Eye (tissue), 1 donor: Measurements from ENCODE around the gene BLOC1S1.
A peak's percentile ranks its signal among the peaks of the same experiment; 100 is the strongest.

ENCODE experiments used
- DNase-seq: peaks from one replicate; pipeline ENCODE4 v3.0.0-alpha.2; 2015

Gene BLOC1S1

DNA sequence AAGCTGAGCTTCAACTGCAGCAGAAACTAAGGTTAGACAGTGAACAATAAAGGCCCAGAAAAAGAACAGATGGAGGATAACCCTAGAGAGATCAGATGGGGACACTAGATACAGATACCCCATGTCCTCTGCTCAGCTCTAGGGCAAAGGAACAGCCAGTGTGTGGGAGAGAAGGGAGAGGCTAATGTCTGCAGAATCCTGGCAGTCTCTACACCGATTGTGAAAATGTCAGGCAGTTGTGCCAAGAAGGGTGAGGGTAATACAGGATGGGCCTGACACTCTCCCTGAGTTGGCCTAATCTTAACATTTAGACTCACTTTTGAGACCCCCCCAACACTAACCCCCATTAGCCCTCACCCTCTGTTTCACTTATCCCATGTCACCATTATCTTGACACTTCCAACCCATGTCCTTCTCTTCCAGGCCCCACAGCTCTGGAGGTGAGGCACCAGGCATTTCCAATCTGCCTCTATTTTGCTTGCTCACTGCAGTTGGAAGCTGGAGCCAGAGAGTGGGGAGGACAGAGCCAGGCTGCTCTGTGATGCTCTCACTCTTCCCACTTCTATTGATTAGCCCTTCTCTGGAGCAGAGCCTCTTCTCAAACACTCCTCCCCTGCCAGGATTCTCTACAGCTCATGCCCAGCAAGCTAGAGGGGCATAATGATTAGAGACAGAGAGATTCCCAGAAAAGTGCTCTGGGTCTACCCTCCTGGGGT, 3.0 kb upstream of the BLOC1S1 start:
- DNase-seq, result no peak

DNA sequence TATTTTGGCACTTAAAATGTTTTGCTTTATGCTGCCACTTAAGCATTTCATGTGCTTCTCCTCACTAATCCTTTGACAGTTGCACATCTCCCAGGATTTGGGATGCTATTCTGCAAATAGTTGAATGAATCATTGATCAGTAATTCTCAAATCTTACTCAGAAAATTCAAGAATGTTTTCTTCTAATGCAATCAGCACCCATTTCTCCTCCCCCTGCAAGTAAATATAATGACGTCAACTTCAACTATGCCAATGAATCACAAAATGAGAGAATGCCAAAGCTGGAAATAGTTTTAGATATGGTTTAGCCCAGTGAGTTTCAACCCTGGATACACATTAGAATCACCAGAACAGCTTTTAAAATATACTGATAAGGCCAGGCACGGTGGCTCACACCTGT, 2.1 kb upstream of the BLOC1S1 start:
- DNase-seq, result no peak

DNA sequence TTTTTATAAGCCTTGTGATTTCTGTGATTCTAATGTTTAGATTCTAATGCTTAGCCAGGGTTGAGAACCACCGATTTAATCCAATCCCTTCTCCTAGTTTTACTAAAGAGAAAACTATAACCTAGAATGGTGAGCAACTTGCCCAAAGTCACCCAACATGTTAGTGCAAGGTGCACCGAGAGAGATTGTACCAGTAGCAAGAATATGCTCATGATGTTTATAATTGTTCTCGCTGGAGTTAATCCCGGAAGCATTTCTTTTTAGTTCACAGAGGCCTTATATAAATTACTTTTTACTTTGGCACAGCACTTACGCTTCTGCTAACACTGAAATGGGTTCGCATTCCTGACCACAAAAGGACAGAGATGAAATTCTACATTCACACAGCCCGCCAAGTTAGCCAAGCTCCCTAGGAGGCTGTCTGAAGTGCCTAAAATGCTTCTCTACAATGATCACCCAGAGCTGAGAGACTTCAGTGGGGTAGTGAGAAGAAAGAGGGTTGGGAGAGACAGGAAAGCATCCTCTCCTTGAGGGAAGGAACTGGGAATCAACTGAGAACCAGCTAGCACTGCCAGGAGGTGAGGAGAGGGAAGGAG, 579 bp upstream of the BLOC1S1 start:
- no peak for DNase-seq

DNA sequence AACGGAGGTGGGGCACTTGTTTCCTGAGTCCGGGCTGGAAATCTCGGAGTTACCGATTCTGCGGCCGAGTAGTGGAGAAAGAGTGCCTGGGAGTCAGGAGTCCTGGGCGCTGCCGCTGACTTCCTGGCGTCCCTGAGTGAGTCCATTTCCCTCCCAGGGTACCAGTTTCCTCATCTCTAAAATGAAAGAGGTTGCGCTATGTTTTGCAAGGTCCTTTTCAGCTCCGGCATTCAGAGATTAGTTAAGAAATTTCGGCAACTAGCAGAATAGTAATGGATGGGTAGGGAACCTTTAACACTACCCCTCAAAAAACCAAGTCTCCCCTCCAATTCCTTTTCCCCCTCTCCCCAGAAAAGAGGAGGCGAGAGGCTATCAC, 724 bp downstream of the BLOC1S1 start:
- DNase-seq, result no peak

DNA sequence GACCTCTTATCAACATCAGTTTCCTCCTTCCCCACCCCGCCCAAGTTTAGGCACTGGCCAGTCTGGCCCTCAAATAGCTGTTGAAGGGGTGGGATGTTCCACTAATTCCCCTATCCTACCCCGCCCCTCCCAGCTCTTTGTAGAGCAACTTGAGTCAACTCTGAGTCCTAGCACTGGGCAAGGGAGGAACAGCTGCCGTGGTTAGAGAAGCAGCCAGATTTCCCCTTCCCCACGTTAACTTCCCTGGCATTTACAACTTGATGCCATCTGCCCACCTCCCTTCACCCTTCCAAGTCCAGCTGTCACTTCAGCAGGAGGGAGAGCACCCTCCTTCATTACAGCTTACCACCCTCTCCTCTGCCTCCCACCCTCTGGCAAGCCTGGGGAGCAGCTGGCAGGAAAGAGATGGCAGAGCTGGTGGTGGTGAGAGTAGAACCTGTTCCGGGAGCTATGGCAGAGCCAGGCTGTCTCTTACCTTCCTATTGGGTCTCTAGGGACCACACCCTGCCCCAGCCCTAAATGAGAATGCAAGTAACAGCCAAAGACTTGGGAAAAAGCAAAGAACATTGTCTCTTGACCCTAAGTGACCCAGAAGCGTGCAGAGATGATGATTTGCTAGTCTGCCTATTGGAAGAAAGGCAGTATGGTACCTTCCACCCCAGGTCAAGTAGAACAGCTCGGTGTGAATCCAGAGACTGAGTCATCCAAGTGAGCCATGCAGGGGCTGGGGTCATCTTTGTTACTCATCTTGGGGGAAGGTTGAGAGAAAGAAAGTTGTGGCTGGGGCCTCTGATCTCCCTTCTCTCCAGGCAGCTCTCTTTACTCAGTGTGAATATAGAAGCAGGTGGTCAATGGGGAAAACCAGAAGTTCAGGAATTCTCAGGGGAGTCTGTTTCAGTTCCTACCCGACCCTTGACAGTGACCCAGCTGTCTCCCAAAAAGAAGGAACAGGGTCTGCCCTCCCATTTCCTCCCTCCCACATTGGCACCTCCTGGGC, 1.5 kb downstream of the BLOC1S1 start:
- no peak for DNase-seq

DNA sequence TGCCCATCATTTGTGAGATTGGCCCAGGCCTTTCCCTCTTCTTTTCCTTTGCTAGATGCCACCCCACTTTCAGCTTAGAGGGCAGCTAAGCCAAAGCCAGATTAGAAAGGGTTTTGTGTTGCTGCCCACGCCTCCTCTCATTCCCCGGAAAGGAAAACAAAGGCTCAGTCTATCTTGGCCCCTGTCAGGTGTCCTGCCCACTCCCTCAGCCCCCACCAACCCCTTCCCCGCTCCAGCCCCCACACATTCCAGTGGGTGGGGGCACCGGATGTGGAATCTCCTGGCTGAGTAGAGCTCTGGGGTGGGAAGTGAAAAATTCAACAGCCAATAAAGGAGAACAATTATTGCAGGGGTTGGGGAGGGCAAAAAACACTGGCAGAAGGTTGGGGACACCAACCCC, 2.2 kb downstream of the BLOC1S1 start:
- DNase-seq, result no peak

DNA sequence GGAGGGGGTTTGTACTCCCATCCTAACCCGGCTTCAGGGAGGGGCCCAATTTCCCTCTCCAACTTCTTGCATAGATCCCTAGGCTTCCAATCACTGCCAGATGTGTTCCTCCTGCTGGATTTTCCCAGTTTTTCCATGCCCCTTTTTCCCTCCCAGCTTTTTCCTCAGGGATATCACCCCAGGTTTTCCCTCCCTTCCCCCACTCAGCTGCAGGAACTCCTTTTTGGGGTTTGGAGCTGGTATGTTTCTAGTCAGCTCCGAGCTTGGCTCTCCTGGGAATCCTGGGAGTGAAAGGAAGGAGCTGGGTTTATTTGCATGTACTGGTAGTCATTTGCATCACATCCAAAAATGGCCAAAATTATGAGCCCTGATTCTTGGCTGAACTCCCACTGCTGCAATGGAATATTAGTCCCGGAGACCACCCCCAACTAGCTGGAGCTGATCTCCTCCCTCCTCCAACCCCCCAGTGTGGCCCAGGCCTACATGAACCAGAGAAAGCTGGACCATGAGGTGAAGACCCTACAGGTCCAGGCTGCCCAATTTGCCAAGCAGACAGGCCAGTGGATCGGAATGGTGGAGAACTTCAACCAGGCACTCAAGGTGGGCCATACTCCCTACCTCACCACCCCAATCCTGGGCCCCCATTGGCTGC, 2.9 kb downstream of the BLOC1S1 start:
- no peak for DNase-seq

DNA sequence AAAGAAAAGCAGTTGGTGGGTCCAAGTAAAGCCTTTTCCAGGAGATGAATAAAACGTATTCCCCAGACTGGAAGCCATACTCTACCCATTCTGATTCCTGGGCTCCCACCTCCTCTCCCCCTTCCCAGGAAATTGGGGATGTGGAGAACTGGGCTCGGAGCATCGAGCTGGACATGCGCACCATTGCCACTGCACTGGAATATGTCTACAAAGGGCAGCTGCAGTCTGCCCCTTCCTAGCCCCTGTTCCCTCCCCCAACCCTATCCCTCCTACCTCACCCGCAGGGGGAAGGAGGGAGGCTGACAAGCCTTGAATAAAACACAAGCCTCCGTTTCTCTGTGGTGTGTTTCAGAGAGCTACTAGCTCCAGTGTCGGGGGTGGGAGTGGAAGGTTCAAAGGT, 3.5 kb downstream of the BLOC1S1 start:
- DNase-seq, result no peak

DNA sequence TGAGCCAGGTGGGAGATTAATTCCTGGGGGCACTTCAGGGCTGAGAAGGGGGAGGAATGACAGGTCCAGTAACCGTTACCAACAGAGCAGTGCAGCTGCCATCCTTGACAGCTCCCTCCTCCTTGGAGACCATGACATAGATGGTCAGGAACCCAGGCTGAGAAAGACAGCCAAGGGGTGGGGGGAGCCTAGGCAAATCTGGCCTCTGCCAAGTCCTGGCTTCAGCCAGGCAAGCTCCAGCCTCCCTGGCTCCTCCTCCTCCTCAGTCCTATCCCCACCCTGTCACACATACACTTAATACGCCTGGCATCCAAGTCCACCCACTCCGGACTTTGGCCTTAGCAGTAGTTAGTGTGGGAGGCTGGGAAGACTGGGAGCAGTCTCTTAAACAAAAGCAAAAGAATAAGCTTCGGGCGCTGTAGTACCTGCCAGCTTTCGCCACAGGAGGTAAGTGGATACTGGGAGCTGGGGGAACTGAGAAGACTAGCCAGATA, 4.3 kb downstream of the BLOC1S1 start, which contains the start of gene RDH5:
RDH5 (plus strand) TSS at position 323 of the 494 bp plus-strand sequence. CDS start 792 bp downstream, outside the sequence.
- no peak for DNase-seq

DNA sequence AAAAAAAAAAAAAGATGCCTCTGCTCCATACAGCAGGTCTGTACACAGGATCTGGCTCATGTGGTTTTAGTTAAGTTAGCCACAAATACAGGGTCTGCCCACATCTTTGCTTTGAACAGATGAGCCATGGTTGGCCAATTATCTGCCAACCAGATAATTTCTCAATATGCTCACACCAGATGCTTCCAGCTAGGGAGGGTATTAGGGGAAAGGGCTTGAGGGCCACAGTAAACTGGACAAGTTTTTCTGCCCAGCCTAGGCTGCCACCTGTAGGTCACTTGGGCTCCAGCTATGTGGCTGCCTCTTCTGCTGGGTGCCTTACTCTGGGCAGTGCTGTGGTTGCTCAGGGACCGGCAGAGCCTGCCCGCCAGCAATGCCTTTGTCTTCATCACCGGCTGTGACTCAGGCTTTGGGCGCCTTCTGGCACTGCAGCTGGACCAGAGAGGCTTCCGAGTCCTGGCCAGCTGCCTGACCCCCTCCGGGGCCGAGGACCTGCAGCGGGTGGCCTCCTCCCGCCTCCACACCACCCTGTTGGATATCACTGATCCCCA, 5.1 kb downstream of the BLOC1S1 start:
- peak; percentile 39 for DNase-seq

DNA sequence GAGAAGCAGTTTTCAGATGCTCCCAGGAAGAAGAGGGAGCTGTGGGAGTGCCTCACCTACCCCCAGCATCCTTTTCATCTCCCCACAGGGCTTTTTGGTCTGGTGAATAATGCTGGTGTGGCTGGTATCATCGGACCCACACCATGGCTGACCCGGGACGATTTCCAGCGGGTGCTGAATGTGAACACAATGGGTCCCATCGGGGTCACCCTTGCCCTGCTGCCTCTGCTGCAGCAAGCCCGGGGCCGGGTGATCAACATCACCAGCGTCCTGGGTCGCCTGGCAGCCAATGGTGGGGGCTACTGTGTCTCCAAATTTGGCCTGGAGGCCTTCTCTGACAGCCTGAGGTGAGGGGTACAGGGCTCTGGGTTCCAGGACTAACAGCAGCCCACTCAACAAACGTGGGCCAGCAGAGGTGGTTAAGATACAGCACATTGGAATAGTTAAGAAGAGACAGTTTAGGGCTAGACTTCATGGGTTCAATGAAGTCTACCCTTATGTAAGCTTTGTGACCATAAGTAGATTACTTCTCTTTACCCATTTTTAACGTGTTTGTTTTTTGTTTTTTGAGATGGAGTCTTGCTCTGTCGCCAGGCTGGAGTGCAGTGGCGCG, 5.9 kb downstream of the BLOC1S1 start:
- DNase-seq, result no peak

DNA sequence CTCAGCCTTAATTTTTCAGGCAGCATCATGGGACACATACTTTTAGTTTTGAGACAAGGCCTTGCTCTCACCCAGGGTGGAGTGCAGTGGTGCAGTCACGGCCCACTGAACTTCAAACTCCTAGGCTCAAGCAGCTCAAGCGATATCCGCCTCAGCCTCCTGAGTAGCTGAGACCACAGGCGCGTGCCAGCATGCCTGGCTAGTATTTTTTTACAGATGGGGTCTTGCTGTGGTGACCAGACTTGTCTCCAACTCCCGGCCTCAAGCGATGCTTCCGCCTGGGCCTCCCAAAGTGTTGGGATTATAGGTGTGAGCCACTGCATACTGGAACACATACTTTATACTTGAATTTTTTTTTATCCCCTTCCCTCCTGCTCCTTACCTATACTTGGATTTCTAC, 7.1 kb downstream of the BLOC1S1 start:
- no peak for DNase-seq

DNA sequence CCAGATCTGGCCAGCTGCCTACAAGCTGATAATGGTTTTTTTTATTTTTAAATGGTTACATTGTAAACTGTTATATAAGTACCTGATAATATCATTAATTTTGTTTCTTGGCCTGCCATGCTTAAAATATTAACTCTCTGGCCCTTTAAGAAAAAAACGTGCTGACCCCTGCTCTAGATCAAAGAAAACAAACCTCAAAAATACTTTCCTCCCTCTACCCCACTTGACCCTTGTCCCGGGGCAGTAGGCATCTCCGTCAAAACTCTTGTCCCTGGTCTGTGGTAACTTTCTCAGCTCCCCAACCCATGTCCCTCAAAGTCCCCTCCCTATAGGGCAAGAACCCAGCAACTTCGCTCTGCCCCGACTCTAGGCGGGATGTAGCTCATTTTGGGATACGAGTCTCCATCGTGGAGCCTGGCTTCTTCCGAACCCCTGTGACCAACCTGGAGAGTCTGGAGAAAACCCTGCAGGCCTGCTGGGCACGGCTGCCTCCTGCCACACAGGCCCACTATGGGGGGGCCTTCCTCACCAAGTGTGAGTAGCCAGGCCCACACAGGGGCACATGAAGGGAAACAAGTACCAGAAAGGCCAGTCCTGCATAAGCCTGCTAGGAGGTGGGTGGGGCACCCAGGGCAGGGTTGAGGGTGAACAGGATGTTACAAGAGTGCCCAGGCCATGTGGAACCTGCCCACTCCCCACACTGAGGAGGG, 7.8 kb downstream of the BLOC1S1 start:
- DNase-seq, result no peak

DNA sequence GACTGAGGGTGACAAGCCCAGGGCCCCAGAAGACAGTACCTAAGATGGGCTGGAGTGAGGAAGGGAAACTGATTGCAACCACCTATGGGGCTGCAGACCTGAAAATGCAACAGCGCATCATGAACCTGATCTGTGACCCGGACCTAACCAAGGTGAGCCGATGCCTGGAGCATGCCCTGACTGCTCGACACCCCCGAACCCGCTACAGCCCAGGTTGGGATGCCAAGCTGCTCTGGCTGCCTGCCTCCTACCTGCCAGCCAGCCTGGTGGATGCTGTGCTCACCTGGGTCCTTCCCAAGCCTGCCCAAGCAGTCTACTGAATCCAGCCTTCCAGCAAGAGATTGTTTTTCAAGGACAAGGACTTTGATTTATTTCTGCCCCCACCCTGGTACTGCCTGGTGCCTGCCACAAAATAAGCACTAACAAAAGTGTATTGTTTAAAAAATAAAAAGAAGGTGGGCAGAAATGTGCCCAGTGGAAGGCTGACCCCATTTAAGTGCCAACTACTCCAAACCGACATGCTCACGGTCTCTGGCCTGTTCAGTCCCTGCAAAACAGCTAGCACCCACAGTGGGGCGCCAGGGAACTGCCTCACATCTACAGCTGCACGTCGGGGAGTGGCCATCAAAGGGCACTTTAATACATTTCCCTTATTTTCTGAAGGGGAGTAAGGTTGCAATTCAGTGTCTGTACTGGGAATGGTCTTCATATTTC, 8.5 kb downstream of the BLOC1S1 start:
- peak; percentile 77 for DNase-seq

DNA sequence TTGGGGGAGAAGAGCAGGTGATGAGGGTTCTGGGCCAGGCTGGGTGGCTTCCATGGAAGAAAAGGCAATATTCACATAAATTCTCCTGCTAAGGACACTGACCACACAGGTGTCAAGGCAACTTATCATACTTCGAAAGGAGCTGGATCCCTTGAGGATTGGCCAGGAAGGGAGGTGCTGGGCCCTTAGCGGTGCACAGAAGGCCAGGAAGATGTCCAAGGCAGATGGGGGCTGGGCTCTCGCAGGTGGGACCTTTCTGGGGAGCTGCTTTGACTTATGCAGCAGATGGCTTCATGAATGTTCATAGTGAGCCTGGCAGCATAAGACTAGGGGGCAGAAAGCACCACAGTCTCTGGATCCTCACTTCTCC, 9.1 kb downstream of the BLOC1S1 start:
- no peak for DNase-seq

DNA sequence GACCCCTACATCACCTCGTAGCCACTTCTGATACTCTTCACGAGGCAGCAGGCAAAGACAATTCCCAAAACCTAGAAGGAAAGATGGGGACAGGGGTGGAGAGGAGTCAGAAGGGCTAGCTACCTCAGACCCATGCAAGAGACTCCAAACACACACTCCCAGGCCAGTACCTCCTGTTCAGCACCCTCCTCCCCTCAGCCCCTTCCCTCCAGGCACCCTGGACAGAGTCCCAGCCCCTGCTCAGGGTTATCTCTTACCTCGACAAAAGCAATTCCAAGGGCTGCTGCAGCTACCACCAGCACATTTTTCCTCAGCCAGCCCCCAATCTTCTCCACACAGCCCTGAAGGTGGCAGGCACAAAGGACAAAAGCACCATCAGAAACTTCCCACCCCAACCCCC, 9.7 kb downstream of the BLOC1S1 start:
- DNase-seq, result no peak

DNA sequence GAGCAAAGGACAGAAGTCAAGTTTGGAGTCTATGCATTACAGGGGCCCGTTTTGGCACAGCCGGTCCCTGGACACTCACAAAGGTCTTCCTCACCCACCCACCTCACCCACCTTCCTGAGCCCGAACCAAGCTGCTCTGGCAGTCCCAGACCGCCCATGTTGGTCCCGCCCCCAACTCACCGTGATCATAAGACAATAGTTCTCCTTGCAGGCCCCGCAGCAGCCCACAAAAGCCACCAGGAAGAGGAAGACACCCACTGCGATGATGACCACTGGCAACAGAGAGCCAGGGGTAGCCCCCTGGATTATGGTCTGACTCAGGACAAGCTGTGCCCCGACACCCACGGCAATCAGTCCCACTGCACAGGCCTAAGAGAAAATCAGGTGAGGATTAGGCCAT, 11.1 kb downstream of the BLOC1S1 start:
- DNase-seq, result no peak

DNA sequence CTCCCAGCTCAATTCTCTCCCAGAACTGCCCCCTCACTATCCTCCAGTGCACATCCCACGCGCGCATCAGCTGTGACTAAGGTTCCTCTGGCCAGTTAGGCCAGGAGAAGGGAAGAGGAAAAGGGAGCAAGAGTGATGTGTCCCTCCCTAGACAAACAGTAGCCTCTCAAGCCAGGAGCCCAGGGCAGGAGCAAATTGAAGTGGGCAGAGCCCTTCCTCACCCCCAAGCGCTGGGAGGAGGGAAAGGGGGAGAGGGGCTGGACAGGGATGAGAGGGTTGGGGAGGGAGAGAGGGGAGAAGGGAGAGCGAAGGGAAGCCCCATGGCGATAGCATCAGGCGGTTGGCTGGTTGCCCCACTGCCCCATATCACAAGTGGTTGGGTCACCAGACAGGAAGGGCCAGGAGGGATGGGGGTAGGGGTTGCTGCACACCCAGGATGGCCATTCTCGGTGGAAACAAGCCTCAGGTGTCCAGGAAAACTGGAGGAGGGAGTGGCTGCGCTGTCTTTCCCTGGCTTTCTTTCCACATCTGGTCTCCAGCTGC, 11.9 kb downstream of the BLOC1S1 start:
- no peak for DNase-seq

DNA sequence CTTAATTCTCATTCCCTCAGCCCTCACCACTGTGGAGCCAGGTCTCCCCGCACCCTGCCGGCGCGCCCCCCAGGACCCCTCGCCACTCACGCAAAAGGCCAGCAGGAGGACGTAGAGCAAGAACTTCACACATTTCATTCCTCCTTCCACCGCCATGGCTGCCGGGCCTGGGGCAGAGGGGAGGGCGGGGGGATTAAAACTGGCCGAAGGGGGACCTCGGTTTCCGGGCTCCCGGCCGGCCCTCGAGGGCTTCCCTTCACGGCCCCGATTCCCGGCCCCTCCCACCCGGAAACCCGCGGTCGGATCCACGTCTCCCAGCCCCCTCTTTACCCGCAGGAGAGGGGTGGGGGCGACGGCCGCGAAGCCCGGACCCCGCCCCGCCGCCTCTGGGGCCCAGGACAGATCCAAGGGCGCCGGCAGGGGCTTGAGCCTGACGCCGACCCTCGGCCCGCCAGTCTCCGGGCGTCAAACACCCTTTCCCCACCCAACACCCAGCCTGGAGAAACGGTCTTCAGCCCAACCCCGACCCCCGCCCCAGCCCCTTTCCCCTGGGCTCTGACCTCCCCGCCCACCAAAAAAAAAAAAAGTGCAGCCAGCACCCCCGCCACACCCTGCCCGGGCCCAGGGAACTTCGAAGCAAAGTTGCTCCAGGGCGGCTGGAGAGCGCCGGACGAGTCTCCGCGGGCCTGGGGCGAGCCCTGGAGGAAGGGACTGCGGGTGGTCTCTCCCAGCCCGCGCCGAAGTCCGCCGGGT, 12.5 kb downstream of the BLOC1S1 start:
- DNase-seq, result peak; percentile 87
